Measurements from ENCODE around the gene PCDHB14.
A peak's percentile ranks its signal among the peaks of the same experiment; 100 is the strongest.
"Not testable (repeated sequence)": the region's sequence is repeated elsewhere in the genome, so short reads cannot be mapped to it uniquely, and the experiment has no call there.

Gene PCDHB14

GRCh38 chr5:141186897-141187512 lies 36.1 kb upstream of the PCDHB14 start, which contains the start of gene PCDHB9:
PCDHB9 (plus strand) TSS chr5:141187161; CDS start chr5:141187319, 158 bp downstream.
- no peak for DNase-seq (ENCODE audit: low read depth)
- TF ChIP-seq CTCF (conservative IDR thresholded peaks at IDR 0.05; ENCODE audit: low read depth, low read length): peak; percentile 34
- H3K4me3 ChIP-seq (ENCODE audit: low read length): no peak within 1 kb of the TSS

GRCh38 chr5:141188682-141189081 lies 34.5 kb upstream of the PCDHB14 start:
- DNase-seq (ENCODE audit: low read depth); H3K4me3 ChIP-seq (ENCODE audit: low read length): not testable (repeated sequence)

DNA sequence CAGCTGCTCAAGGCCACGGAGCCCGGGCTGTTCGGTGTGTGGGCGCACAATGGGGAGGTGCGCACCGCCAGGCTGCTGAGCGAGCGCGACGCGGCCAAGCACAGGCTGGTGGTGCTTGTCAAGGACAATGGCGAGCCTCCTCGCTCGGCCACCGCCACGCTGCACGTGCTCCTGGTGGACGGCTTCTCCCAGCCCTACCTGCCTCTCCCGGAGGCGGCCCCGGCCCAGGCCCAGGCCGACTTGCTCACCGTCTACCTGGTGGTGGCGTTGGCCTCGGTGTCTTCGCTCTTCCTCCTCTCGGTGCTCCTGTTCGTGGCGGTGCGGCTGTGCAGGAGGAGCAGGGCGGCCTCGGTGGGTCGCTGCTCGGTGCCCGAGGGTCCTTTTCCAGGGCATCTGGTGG lies 34.0 kb upstream of the PCDHB14 start:
- DNase-seq (ENCODE audit: low read depth); H3K4me3 ChIP-seq (ENCODE audit: low read length): not testable (repeated sequence)

DNA sequence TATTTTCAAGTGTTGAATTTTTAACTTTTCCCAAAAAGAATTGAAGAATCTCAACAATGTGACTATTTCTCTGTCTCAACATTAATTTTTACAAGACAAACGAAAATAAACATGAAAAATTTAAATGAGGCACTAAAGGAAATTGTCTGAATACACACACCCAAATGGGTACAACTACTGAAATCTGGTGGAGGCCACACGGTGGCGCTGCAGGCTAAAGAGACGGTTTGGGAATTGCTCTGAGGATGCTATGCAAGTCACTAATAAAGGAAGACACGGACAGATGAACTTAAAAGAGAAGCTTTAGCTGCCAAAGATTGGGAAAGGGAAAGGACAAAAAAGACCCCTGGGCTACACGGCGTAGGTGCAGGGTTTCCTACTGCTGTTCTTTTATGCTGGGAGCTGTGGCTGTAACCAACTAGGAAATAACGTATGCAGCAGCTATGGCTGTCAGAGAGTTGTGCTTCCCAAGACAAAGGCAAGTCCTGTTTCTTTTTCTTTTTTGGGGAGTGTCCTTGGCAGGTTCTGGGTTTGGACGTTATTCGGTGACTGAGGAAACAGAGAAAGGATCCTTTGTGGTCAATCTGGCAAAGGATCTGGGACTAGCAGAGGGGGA lies 30.9 kb upstream of the PCDHB14 start, which contains the start of gene PCDHB10:
TSS of gene PCDHB10 (plus strand) at position 244 of the 616 bp plus-strand sequence. CDS start at position 444, 200 bp downstream.
- no peak for DNase-seq (ENCODE audit: low read depth)

GRCh38 chr5:141194332-141194731 lies 28.8 kb upstream of the PCDHB14 start:
- not testable (repeated sequence) for H3K4me3 ChIP-seq (ENCODE audit: low read length); DNase-seq (ENCODE audit: low read depth)

More for the DNA sequence above, 30.9 kb upstream of the PCDHB14 start, which contains the start of gene PCDHB10:
- peak; percentile 21 for TF ChIP-seq CTCF (conservative IDR thresholded peaks at IDR 0.05; ENCODE audit: low read depth, low read length)
- H3K4me3 ChIP-seq (ENCODE audit: low read length): no peak within 1 kb of the TSS

GRCh38 chr5:141196363-141196762 lies 26.8 kb upstream of the PCDHB14 start:
- H3K4me3 ChIP-seq (ENCODE audit: low read length): no peak overlapping the region
- DNase-seq (ENCODE audit: low read depth): no peak
- TF ChIP-seq CTCF (conservative IDR thresholded peaks at IDR 0.05; ENCODE audit: low read depth, low read length): no peak

- no peak within 1 kb of the TSS for H3K4me3 ChIP-seq (ENCODE audit: low read length)
- no peak for TF ChIP-seq CTCF (conservative IDR thresholded peaks at IDR 0.05; ENCODE audit: low read depth, low read length)
- no peak for DNase-seq (ENCODE audit: low read depth)
Observed at GRCh38 chr5:141199359-141200235, 23.5 kb upstream of the PCDHB14 start, which contains the start of gene PCDHB11. PCDHB11 (plus strand) TSS chr5:141199627; CDS start chr5:141199775, 148 bp downstream.

DNA sequence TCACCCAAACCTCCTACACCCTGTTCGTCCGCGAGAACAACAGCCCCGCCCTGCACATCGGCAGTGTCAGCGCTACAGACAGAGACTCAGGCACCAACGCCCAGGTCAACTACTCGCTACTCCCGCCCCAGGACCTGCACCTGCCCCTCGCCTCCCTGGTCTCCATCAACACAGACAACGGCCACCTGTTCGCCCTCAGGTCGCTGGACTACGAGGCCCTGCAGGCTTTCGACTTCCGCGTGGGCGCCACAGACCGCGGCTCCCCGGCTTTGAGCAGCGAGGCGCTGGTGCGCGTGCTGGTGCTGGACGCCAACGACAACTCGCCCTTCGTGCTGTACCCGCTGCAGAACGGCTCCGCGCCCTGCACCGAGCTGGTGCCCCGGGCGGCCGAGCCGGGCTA lies 22.0 kb upstream of the PCDHB14 start:
- DNase-seq (ENCODE audit: low read depth): not testable (repeated sequence)

DNA sequence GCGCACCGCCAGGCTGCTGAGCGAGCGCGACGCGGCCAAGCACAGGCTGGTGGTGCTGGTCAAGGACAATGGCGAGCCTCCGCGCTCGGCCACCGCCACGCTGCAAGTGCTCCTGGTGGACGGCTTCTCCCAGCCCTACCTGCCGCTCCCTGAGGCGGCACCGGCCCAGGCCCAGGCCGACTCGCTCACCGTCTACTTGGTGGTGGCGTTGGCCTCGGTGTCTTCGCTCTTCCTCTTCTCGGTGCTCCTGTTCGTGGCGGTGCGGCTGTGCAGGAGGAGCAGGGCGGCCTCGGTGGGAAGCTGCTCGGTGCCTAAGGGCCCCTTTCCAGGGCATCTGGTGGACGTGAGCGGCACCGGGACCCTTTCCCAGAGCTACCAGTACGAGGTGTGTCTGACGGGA lies 21.5 kb upstream of the PCDHB14 start:
- not testable (repeated sequence) for DNase-seq (ENCODE audit: low read depth)

More for the DNA sequence above, 22.0 kb upstream of the PCDHB14 start:
- not testable (repeated sequence) for H3K4me3 ChIP-seq (ENCODE audit: low read length)

More for the DNA sequence above, 21.5 kb upstream of the PCDHB14 start:
- not testable (repeated sequence) for H3K4me3 ChIP-seq (ENCODE audit: low read length)

All from retinal pigment epithelial cell (primary cell).